Measurements from ENCODE around the gene CPSF7. TPM values are rescaled to one million over a fixed set of nuclear protein-coding genes. Genes with fewer than 3 reads are reported as not detected.

Gene CPSF7
- total and polyA plus RNA-seq, 10 of the 15 experiments (the other 5 are each of a cell fraction or from before 2014, with no cell fraction given) = 14.9 to 93.1 (median 60.9) TPM

- WGBS (ENCODE audit: insufficient coverage, insufficient replicate concordance, low lambda C conversion rate, missing lambda C conversion rate) = 98% methylated on average over 6 of the region's 6 CpGs
These were observed 54.0 kb downstream of the CPSF7 start for GRCh38 chr11:61375761-61376108.

More at GRCh38 chr11:61375761-61376108, 54.0 kb downstream of the CPSF7 start:
- no TSS peak for BruUV-seq (replicated peaks)
- CTCF ChIA-PET = interaction anchor here (3.7 to 23.9 kb wide), 2 partner anchors 9 to 41 kb away, joined by 28 to 309 read pairs; no protein-coding TSS in a partner anchor
- 0 out of 4 replicates have a peak, but pooled peaks cover 0 to 7% of the 10 kb centered on the region in 2 experiments for H3K36me3 ChIP-seq (ENCODE audit: control insufficient read depth in 2 of 2, insufficient read depth in 2 of 2, low read length in 1 of 2)
- no peak overlapping the region for H3K9ac ChIP-seq (ENCODE audit: control insufficient read depth, insufficient read depth, low read length)
- no peak overlapping the region for H2AFZ ChIP-seq (ENCODE audit: control insufficient read depth, low read depth, low read length)
- RAD21 ChIA-PET (ENCODE audit: unreplicated experiment) = interaction anchor here (0.7 to 1.2 kb wide), 2 partner anchors 15 to 344 kb away, joined by 3 to 4 read pairs; no protein-coding TSS in a partner anchor
- H3K27ac ChIP-seq (ENCODE audit: control insufficient read depth, insufficient read depth) = no peak overlapping the region
- ATAC-seq = no peak
- POLR2A ChIA-PET = interaction anchor here (2.3 kb wide), 1 partner anchor 12 kb away, joined by 7 read pairs; no protein-coding TSS in a partner anchor
- no peaks in the 10 kb centered on the region for H4K20me1 ChIP-seq (ENCODE audit: control insufficient read depth, insufficient read depth)
- H3K4me2 ChIP-seq (ENCODE audit: control insufficient read depth, insufficient read depth) = no peak overlapping the region
- H3K4me3 ChIP-seq = no peak overlapping the region
- FAIRE-seq = no peak
- H3K27me3 ChIP-seq (replicated peaks in 1 of 2; ENCODE audit: control insufficient read depth in 2 of 2, insufficient read depth in 2 of 2, low read length in 1 of 2) = no peaks in the 10 kb centered on the region
- H3K79me2 ChIP-seq (ENCODE audit: control insufficient read depth, insufficient read depth, low read length) = no peaks in the 10 kb centered on the region
- no peak for DNase-seq (ENCODE audit: low read depth, low spot score)
- intact Hi-C loops (cut with micrococcal nuclease; ENCODE audit: unreplicated experiment) (no loop called here), in situ Hi-C loops (cut with MboI) (no loop called here)
- no peaks in the 10 kb centered on the region for H3K9me3 ChIP-seq (replicated peaks; ENCODE audit: control insufficient read depth, insufficient read depth, low read length)
- H3K4me1 ChIP-seq (ENCODE audit: control insufficient read depth, insufficient read depth, low read length) = no peaks in the 10 kb centered on the region
- TF ChIP-seq IRF3 (IDR thresholded peaks at IDR 0.05) (no peak), BHLHE40 (IDR thresholded peaks at IDR 0.05; ENCODE audit: borderline replicate concordance in 1 of 2, low read depth in 2 of 2, low read length in 1 of 2) (no peak), DPF2 (IDR thresholded peaks at IDR 0.05) (no peak), MYC (IDR thresholded peaks at IDR 0.05; ENCODE audit: insufficient read depth, insufficient read length, insufficient replicate concordance, low read length, severe bottlenecking) (no peak), SREBF1 (IDR thresholded peaks at IDR 0.05; ENCODE audit: low read length) (no peak), NFYA (IDR thresholded peaks at IDR 0.05; ENCODE audit: borderline replicate concordance, low read depth, low read length) (no peak), HDGF (IDR thresholded peaks at IDR 0.05) (no peak), PAX5 (IDR thresholded peaks at IDR 0.05; ENCODE audit: borderline replicate concordance, low read depth, low read length) (no peak), ZNF24 (IDR thresholded peaks at IDR 0.05) (no peak), CREB1 (IDR thresholded peaks at IDR 0.05; ENCODE audit: low read depth) (no peak), FOS (IDR thresholded peaks at IDR 0.05; ENCODE audit: borderline replicate concordance, extremely low read depth, insufficient read length) (no peak), ZSCAN29 (IDR thresholded peaks at IDR 0.05) (no peak), ATF7 (IDR thresholded peaks at IDR 0.05; ENCODE audit: low read depth) (no peak), PML (IDR thresholded peaks at IDR 0.05; ENCODE audit: low read length) (no peak)
- TF ChIP-seq, protein P1, sequence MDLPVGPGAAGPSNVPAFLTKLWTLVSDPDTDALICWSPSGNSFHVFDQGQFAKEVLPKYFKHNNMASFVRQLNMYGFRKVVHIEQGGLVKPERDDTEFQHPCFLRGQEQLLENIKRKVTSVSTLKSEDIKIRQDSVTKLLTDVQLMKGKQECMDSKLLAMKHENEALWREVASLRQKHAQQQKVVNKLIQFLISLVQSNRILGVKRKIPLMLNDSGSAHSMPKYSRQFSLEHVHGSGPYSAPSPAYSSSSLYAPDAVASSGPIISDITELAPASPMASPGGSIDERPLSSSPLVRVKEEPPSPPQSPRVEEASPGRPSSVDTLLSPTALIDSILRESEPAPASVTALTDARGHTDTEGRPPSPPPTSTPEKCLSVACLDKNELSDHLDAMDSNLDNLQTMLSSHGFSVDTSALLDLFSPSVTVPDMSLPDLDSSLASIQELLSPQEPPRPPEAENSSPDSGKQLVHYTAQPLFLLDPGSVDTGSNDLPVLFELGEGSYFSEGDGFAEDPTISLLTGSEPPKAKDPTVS (IDR thresholded peaks at IDR 0.05; ENCODE audit: low read depth, low read length) = no peak
- TF ChIP-seq, protein P2, sequence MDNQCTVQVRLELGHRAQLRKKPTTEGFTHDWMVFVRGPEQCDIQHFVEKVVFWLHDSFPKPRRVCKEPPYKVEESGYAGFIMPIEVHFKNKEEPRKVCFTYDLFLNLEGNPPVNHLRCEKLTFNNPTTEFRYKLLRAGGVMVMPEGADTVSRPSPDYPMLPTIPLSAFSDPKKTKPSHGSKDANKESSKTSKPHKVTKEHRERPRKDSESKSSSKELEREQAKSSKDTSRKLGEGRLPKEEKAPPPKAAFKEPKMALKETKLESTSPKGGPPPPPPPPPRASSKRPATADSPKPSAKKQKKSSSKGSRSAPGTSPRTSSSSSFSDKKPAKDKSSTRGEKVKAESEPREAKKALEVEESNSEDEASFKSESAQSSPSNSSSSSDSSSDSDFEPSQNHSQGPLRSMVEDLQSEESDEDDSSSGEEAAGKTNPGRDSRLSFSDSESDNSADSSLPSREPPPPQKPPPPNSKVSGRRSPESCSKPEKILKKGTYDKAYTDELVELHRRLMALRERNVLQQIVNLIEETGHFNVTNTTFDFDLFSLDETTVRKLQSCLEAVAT (IDR thresholded peaks at IDR 0.05) = no peak
- SMC1A ChIA-PET (ENCODE audit: uncharacterized antibody, unreplicated experiment) = interaction anchor here (0.7 to 2.9 kb wide), 6 partner anchors 9 to 54 kb away, joined by 3 to 12 read pairs (median 4); no protein-coding TSS in a partner anchor
